SK-N-SH (cell line): Measurements from ENCODE around the gene WDR91.

Experiments
- CHD2 ChIP-seq: fragments of 150-350 bp; IDR thresholded peaks from 2 replicates; pipeline ENCODE4 v1.6.1; 2018; ENCODE audit warnings: low read length; ENCODE audit not compliant: partially characterized antibody
- EP300 ChIP-seq, 2 experiments: IDR thresholded peaks; 2 replicates each; pipeline versions ENCODE4 v1.4.0 to v1.6.1; 2012; ENCODE audit warnings: borderline replicate concordance in 1 of 2, low read depth in 1 of 2, low read length in 1 of 2
- EZH2phosphoT487 ChIP-seq: fragments of 200-600 bp; sonication (generic); IDR thresholded peaks from 2 replicates; pipeline ENCODE4 v1.6.1; 2017; ENCODE audit warnings: low read depth, mixed run types, mild to moderate bottlenecking, antibody characterized with exemption, moderate library complexity, borderline replicate concordance
- NRF1 ChIP-seq: IDR thresholded peaks from 2 replicates; pipeline ENCODE4 v1.6.1; 2012; ENCODE audit warnings: low read depth, mild to moderate bottlenecking, low read length
- SIN3A ChIP-seq: IDR thresholded peaks from 2 replicates; pipeline ENCODE4 v1.6.1; 2012; ENCODE audit warnings: low read depth, mild to moderate bottlenecking, low read length, moderate library complexity, borderline replicate concordance
- TF ChIP-seq, protein P1 (sequence below): fragments of 200-600 bp; sonication (generic); IDR thresholded peaks from 2 replicates; pipeline ENCODE4 v1.6.1; 2017; ENCODE audit warnings: antibody characterized with exemption, mild to moderate bottlenecking, moderate library complexity
- TF ChIP-seq, protein P2 (sequence below): IDR thresholded peaks from 2 replicates; pipeline ENCODE4 v1.4.0; 2012; ENCODE audit warnings: low read depth
- TF ChIP-seq, protein P3 (sequence below): fragments of 150-350 bp; IDR thresholded peaks from 2 replicates; pipeline ENCODE4 v1.6.1; 2017; ENCODE audit warnings: antibody characterized with exemption, low read length, low read depth, borderline replicate concordance

GRCh38 chr7:135167365-135167917 lies 43.9 kb downstream of the WDR91 start:
- TF ChIP-seq NRF1, result no peak
- TF ChIP-seq, protein P1, sequence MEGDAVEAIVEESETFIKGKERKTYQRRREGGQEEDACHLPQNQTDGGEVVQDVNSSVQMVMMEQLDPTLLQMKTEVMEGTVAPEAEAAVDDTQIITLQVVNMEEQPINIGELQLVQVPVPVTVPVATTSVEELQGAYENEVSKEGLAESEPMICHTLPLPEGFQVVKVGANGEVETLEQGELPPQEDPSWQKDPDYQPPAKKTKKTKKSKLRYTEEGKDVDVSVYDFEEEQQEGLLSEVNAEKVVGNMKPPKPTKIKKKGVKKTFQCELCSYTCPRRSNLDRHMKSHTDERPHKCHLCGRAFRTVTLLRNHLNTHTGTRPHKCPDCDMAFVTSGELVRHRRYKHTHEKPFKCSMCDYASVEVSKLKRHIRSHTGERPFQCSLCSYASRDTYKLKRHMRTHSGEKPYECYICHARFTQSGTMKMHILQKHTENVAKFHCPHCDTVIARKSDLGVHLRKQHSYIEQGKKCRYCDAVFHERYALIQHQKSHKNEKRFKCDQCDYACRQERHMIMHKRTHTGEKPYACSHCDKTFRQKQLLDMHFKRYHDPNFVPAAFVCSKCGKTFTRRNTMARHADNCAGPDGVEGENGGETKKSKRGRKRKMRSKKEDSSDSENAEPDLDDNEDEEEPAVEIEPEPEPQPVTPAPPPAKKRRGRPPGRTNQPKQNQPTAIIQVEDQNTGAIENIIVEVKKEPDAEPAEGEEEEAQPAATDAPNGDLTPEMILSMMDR, result no peak
- no peak for TF ChIP-seq CHD2
- TF ChIP-seq, protein P2, sequence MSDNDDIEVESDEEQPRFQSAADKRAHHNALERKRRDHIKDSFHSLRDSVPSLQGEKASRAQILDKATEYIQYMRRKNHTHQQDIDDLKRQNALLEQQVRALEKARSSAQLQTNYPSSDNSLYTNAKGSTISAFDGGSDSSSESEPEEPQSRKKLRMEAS, result no peak
- no peak for TF ChIP-seq EZH2phosphoT487
- TF ChIP-seq SIN3A, result no peak
- TF ChIP-seq, protein P3, sequence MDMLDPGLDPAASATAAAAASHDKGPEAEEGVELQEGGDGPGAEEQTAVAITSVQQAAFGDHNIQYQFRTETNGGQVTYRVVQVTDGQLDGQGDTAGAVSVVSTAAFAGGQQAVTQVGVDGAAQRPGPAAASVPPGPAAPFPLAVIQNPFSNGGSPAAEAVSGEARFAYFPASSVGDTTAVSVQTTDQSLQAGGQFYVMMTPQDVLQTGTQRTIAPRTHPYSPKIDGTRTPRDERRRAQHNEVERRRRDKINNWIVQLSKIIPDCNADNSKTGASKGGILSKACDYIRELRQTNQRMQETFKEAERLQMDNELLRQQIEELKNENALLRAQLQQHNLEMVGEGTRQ, result no peak
- TF ChIP-seq EP300 (IDR thresholded peaks at IDR 0.05; ENCODE audit: borderline replicate concordance in 1 of 2, low read depth in 1 of 2, low read length in 1 of 2), result no peak
